Measurements from ENCODE around the gene SLC25A33.
"Not testable (repeated sequence)": the region's sequence is repeated elsewhere in the genome, so short reads cannot be mapped to it uniquely, and the experiment has no call there.

The SLC25A33 gene

DNA sequence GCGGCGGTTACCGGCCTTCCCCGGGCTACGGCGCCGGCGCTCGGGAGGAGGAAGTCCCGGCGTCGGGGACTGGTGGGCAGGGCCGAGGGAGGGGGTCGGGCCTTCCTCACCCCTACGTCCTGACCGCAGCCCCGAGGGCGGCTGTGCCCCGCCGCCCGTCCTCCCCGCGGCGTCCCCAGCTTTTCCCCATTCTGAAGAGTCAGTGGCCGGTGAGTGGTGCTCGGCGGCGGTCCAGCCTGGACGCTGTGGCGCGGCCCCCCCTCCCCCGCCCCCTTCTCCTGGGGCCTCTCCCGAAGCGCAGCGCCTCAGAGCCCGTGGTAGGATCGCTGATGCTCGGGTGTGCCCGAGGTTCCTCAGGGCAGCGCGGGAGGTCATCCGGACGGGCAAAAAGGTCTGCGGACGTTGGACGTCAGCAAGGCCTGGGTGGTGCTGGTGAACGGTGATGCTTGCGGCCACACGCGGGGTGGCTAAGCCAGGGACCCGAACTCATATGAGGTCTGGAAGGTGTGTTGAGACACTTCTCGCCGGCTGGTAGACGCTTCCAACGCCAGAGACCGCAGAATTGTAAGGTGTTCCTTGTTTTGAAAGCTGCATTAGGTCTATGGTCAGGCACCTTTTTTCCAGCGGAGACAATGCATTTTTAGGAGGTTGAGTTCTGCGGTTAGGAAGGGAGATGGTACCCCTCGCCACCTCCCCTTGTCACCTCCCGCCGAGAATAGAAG, 725 bp downstream of the SLC25A33 start:
- DNase-seq, result peak; percentile 23 to 52 (median 40)

DNA sequence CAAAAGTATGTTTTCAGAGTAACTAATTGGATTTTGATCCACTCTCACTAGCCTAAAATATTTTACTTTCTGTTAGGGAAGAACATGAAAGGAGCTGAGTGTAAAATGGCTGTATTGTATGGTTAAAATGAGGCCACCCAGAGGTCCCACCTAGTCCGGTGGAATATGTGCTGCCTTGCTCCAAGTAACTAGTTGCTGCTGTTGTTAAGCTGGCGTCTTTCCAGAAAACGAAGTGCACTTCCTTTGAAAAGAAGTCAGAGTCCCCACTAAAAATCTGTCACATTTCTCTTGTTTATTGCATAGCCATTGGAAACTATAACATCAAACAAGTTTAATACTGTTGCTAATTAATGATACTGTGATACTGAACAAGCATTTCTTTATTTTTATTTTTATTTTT, 3.2 kb downstream of the SLC25A33 start:
- DNase-seq, result no peak

DNA sequence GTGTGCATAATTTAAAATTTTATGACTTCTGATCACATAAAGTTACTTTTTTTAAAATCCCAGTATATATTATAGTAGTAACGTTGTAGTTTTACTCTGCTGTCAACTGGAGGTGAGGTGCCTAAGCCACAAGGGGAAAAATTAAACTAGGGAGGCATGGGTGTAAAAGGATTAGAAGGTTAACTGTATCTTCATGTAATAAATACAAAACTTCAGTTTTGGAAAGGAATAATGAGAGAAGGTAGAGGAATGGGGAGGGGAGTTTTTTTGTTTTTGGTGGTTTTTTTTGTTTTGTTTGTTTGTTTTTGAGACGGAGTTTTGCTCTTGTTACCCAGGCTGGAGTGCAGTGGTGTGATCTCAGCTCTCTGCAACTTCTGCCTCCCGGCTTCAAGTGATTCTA, 5.7 kb downstream of the SLC25A33 start:
- no peak for DNase-seq

DNA sequence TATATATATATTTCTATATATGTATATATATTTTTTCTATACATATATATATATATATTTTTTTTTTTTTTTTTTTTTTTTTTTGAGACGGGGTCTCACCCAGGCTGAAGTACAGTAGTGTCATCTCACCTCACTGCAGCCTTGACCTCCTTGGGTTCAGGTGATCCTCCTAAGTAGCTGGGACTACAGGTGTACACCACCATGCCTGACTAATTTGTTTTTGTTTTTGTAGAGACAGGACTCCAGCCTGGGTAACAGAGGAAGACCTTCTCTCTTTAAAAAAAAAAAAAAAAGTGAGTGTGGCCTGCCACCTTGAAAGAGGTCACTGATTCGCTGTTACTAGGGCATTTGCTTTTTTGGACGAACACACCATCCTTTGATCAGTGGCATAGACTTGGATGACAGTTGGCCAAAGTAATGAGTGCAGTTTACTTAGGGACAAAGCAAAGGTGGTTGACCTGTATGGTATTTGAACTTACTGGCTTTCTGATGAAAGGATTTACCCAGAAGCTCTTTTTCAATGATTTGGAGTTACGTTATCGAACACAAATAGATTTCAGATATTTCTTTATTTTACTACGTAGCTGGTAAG, 10.8 kb downstream of the SLC25A33 start:
- DNase-seq, result no peak

DNA sequence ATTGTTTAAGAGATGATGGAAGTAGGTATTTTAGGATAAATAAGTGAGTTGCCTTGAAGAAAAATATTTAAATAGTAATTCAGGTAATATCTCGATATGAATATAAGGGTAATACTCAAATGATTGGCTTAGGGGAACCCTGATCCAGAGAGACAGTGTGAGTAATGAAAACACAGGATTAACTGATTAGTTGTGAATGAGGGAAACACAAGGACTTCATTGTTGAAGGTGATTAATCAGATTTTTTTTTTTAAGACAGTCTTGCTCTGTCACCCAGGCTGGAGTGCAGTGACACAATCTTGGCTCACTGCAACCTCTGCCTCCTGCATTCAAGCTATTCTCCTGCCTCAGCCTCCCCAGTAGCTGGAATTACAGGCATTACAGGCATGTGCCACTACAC, 12.7 kb downstream of the SLC25A33 start:
- no peak for DNase-seq

DNA sequence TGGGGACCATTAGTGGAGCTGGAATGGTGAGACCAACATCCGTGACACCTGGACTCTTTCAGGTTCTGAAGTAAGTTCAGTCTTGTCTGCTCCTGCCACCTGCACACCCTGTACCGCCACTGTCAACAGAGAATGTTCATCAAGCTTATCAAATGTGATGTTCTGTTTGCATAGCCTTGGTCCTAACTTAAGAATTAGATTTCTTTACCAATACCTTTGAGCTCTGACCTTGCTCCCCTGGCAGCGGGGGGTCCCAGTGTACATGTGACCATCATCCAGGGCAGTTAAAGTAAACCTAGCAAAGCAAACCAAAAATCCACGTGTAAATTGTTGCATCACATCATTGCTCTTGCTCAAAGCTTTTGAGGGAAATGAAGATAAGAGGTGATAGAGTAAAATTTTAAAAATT, 14.5 kb downstream of the SLC25A33 start:
- DNase-seq, result no peak

DNA sequence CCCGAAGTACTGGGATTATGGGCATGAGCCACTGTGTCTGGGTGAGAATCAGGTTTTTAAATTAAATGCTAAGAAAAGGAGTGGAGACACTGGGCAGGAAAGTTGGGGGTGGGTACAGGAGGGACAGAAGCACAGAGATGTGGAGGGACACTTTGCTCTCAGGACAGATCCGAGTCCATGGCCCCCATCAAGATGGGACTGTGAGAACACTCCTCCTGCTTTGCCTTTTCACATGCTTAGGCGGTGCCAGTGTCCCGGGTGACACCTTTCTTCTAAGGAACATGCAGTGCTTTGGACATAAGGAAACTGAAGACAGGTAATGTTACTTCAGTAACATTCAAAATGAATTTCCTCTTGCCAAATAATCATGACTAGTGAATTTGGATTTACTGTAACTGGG, 16.7 kb downstream of the SLC25A33 start:
- no peak for DNase-seq

DNA sequence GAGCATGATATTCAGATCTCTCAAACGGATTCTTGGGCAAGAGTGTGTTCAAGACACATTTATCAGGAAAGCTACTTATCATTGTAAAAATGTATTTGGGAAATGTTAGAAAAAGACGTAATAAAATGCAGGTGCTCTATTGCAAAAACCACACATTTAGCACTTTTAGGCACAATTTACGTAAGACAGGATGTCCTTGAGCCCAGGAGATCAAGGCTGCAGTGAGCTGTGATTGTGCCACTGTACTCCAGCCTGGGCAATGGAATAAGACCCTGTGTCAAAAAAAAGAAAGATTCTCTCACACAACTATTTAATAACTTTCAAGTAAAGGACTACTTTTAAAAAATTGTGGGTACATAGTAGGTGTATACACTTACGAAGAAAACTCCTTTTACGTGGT, 18.4 kb downstream of the SLC25A33 start:
- DNase-seq, result no peak

DNA sequence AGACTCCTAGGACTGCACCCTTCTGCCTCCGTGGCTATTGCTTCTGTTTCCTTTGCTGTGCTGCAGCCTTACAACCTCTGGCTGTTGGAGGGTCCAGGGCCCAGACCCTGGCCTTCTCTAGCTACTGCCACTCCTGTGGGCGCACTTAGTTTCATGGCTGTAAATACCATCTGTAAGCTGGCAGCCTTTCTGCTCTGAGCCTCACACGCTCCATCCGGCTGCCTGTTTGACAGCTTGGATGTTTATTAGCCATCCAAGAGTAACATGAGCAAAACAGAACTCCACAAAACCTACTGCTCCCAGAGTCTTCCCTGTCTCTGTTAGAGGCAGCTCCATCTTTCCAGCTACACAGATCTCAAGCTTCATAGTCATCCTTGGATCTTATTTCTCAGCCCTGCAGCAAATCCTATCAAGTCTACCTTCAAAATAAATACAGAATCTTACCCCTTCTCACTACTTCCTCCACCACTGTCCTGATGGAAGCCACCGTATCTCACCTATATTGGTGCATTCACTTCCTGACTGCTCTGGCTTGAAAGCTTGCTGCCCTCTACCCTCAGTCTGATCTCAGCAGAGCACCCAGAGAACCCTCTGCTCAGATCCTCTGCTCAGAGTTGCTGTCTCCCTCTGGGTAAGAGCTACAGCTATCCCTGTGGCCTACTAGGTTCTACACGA, 19.1 kb downstream of the SLC25A33 start:
- no peak for DNase-seq

DNA sequence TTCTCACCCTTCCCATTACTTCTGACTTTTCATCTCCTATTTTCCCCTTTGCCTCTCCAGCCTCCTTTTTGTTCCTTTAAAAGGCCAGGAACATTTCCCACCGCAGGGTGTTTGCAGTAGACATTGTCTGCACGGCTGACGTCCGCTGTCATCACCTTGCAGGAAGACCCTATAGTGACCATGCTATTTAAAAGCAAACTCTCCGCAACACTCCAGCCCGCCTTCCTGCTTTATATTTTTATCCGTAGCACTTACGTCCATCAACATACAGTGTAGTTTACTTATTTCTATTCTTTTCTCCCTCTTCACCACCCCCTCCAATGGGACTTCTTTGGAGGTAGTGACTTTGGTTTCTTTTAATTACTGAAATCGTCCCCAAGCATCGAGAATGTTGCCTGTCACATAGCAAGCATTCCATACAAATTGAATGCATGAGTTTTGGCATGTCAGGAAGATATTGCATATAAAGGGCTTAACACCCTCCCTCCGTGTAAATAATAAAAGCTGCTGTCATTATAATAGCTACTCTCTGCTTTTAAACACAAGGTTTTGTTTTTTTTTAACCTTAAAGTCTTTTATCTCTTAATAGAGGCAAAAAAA, 19.8 kb downstream of the SLC25A33 start:
- DNase-seq, result no peak

DNA sequence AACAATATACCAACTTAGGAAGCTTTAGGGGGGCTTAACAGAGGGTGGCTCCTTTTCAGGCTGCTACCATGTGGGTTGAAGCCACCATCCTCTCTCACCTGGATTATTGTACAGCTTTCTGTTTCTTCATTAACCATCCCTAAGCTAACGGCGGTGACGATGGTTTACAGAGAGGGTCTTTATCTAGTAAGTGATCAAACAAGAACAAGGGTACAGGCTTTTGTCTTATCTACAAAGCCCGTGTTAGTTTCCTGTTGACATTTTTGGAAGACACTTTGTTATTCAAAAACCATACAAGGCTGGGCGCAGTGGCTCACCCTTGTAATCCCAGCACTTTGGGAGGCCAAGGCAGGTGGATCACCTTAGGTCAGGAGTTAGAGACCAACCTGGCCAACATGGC, 20.4 kb downstream of the SLC25A33 start:
- DNase-seq, result no peak

DNA sequence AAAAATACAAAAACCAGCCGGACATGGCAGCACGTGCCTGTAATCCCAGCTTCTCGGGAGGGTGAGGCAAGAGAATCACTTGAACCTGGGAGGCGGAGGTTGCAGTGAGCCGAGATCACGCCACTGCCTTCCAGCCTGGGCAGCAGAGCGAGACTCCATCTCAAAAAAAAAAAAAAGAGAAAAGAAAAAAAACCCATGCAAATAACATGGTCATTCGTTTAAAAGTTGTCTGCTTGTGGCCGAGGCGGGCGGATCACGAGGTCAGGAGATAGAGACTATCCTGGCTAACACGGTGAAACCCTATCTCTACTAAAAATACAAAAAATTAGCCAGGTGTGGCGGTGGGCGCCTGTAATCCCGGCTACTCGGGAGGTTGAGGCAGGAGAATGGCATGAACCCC, 20.8 kb downstream of the SLC25A33 start:
- not testable (repeated sequence) for DNase-seq

DNA sequence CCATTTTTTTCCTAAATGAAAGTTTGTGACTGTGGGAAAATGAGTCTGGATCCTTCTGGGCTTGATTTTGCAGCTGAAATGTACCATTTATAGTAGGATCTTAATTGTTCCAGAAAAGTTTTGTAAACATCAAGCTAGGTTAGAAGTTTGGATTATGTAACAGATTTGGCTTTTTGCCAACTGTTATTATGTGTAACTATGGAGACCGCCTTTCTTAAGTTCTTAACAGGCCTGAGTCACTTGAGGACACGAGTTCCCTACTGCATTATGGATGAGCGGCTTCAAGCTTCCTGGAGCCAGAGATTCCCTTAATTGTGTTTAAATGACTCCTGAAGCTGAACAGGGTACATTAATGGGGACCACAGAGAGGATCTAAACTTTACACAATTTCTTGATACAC, 22.2 kb downstream of the SLC25A33 start:
- no peak for DNase-seq

DNA sequence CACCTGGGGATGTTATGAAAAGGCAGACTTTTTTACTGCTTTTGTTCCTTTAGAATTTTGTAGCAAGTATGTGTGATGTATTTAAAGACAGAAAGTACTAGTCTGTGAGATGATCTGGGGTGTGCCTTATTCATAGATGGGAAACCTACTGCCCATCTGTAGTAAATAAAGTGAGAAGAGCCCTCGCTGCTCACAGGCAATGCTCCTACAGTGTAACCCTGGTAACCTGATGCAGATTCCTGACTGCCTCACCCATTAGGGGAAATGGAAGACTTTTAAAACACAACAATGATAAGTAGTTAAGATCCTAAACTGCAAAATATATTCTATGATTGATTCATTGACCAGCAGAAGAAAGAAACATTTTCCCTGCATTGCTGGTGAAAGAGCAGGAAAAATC, 30.0 kb downstream of the SLC25A33 start:
- no peak for DNase-seq

DNA sequence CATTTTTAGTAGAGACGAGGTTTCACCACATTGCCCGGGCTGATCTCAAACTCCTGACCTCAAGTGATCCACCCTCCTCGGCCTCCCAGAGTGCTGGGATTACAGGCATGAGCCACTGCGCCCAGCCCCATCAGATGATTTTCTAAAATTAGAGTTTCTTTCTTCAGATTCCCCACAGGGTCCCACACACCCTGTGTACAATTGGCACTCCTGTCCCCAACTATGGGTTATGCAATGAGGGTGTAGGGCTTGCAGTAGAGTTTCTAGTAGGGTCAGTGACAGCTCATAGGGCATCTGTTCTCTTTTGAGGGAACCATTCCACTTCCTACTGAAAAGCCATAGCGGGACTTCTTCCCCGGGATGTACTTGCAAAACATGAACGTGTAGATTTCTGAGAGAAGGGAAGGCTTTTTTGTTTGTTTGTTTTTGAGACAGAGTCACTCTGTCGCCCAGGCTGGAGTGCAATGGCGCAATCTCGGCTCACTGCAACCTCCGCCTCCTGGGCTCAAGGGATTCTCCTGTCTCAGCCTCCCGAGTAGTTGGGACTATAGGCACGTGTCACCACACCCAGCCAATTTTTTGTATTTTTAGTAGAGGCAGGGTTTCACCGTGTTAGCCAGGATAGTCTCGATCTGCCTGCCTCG, 31.7 kb downstream of the SLC25A33 start:
- not testable (repeated sequence) for DNase-seq

DNA sequence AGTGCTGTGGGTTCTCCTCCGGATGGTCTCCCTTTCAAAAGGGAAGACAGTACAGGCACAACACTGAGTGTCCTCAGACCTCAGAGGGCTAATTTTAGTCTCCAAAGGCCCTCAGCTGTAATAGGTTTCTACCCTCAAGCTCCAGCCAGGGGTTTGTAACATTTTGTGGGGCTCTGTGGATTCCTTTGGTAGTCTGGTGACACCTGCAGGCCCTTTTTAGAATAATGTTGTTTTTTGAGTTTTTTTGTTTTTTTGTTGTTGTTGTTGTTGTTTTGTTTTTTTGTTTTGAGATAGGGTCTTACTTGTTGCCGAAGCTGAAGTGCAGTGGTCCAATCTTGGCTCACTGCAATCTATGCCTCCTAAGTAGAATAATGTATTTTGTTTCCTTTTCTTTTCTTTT, 34.5 kb downstream of the SLC25A33 start:
- DNase-seq, result no peak

DNA sequence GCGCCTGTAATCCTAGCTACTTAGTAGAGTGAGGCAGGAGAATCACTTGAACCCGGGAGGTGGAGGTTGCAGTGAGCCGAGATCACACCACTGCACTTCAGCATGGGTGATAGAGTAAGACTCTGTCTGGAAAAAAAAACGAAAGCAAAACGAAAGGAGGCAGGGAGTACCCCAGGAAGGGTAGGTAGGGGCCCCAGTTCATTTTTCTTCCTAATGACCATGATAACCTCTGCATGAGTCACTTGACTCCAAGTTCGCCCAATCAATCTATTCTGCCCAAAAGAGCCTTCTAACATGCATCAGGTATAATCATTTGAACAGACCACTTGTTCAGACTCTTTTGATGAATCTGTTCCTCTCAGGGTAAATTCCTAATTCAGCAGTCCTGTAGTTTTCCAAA, 36.2 kb downstream of the SLC25A33 start:
- DNase-seq, result no peak

DNA sequence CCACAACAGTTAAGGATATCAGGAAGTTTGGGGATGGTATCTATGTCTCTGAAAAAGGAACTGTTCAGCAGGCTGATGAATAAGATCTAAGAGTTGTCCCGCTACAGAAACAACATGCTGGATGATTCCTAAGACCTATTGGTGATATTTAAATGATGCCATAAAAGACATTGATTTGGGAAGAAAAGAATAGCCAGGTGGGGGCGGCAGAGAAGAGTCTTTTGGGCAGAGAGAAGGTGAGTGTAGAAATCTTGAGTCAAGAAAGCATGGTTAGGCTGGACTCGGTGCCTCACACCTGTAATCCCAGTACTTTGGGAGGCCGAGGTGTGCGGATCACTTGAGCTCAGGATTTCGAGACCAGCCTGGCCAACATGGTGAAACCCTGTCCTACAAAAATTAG, 37.6 kb downstream of the SLC25A33 start:
- DNase-seq, result no peak

DNA sequence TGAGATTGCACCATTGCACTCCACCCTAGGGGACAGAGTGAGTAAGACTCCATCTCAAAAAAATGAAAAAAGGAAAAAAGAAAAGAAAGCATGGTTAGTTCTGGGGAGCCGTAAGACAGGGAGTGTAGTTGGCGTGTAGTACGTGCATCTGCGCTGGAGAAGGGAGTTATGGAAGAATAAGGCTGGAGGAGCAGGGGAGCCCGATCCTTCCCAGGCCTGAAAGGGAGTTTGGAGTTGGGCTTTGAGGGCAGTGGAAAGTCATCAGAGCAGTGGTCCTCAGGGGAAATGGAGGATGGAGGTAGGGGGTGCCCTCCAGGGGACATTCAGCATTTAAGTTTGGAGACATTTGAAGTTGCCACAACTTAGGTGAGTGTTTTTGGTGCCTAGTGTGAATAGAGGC, 38.2 kb downstream of the SLC25A33 start:
- no peak for DNase-seq

DNA sequence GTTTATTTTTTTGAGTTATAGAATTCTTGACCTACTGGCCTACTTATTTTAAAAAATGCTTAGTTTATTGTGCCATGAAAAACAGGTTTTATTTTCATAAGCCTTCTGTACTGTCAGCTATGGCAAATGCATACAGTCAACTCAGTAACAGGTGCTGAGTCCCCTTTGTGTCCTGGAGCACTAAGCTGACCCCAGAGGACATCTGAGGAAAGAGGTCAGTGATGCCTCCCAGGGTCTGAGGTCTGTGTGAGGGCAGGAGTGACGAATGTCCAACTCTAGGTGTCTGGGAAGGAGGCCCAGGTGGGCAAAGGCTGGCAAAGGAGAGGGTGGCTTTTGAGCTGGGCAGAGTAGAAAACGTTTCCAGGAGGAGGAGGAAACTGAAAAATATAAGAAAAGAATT, 41.7 kb downstream of the SLC25A33 start:
- no peak for DNase-seq

DNA sequence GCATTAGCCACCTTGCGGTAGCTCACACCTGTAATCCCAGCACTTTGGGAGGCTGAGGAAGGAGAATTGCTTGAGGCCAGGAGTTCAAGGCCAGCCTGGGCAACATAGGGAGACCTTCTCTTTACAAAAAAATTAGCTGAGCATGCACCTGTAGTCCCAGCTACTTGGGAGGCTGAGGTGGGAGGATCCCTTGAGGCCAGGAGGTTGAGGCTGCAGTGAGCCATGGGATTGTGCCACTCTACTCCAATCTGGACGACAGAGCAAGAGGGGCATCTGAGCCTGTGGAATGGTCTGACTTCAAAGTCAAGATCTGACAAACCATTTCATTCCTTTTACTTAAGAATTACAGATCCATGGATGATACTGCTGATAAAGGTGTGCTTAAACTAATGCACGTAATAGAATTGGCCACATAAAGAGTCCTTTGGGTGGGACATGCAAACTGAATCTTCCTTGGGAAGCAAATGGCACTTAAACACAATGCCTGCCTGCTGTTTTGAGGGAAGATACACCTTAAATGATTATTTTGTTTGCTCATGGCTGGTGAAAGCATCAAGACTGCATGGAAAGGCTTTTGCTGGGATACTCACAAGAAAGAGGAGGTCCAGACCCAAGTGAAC, 47.0 kb downstream of the SLC25A33 start:
- no peak for DNase-seq

DNA sequence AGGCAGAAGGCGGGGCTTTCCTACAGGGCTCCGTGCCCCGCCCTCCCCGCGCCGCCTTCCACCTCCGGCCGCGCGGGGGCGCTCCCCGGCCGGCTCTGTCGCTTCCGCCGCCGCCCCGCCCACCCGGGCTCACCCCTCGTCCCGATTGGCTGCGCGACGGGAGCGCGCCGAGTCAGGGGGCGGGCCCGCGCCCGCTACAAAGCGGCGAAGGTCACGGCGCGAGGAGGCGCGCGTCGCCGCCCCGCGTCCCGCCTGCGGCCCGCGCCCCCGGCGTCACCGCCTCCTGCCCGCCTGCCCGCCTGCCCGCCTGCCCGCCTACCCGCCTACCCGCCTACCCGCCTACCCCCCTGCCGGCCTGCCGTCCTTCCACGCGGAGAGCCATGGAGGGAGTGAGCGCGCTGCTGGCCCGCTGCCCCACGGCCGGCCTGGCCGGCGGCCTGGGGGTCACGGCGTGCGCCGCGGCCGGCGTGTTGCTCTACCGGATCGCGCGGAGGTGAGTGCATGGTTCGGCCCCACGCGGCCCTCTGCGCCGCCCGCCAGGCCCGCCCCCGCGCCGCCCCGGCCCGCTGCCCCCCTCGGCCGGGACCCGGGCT, 49.4 kb downstream of the SLC25A33 start, which contains the start of gene TMEM201:
TMEM201 (plus strand) TSS at position 361 of the 593 bp plus-strand sequence; CDS start at position 381, 20 bp downstream.
- peak; percentile 90 to 96 (median 92) for DNase-seq
